NCI-H446 treated with DMSO at 0.1 percent for 48 hours (cell line): Measurements from ENCODE around the gene ZDHHC1.
"Not testable (repeated sequence)": the region's sequence is repeated elsewhere in the genome, so short reads cannot be mapped to it uniquely, and the experiment has no call there.

Experiments used
- DNase-seq: peaks from one replicate; lab custom pipeline; 2025; lab: John Stamatoyannopoulos, UW

The ZDHHC1 gene

DNA sequence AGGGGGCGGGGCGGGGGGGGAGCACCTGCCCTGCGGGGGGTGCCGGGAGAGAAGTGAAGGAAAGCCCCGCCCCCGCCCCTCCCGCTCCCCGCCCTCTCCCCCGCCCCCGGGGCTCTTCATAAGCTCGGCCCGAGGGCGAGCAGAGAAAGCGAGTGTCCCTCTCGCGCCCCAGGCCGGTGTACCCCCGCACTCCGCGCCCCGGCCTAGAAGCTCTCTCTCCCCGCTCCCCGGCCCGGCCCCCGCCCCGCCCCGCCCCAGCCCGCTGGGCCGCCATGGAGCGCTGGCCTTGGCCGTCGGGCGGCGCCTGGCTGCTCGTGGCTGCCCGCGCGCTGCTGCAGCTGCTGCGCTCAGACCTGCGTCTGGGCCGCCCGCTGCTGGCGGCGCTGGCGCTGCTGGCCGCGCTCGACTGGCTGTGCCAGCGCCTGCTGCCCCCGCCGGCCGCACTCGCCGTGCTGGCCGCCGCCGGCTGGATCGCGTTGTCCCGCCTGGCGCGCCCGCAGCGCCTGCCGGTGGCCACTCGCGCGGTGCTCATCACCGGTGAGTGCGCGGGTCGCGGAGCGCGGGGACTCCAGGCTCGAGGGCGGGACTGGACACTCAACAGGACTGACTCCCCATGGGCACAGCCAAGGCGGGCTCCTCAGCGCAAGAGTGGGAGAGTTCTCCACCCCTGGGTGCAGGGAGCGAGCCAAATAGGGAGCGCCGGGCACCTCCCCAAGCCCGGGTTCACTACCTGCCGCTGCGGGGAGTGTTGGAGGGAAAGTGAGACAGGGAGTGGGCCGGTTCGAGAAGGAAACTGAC lies 14.9 kb upstream of the ZDHHC1 start, which contains the start of gene HSD11B2:
TSS of gene HSD11B2 (plus strand) at position 145 of the 798 bp plus-strand sequence. CDS start at position 273, 128 bp downstream.
- DNase-seq = no peak

- no peak for DNase-seq
Measured at GRCh38 chr16:67430504-67430976, 14.3 kb upstream of the ZDHHC1 start.

DNA sequence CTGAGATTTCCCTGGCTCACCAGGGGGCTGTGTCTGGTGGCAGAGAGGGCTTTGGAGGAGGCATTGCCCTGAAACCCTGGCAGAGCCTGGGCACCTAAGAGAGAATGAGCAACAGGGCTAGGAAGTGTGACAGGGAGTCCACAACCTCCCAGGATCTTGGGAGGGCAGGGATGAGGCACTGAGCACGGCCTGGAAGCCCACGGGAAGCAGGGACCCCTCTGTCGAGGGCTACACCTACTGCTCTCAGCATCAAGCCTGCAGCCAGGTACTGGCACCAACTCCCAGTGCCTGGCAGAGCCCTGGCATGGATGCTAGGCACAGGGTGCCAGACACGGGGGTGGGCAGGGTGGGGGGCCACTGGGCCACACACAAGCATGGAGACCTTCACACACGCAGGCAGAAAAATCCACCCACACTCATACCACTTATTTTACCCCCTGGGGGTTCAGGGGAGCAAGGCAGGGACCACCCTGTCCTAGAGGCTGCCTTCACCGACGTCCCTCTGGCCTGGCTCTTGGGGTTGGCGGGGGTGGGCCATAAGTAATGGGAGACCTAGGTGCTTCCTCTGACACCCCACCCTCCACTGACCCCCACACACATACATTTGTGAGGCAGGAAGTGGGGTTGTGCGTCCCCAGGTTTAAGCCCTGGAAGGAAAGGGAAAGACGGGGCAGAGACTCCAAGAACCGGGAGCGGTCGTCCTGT lies 13.7 kb upstream of the ZDHHC1 start:
- DNase-seq = no peak

GRCh38 chr16:67429053-67429798 lies 12.9 kb upstream of the ZDHHC1 start:
- DNase-seq = no peak

- no peak for DNase-seq
Measured at GRCh38 chr16:67428146-67428731, 12.0 kb upstream of the ZDHHC1 start.

GRCh38 chr16:67426950-67427349 lies 10.7 kb upstream of the ZDHHC1 start:
- no peak for DNase-seq

- DNase-seq = no peak
Measured at GRCh38 chr16:67426022-67426421, 9.7 kb upstream of the ZDHHC1 start.

DNA sequence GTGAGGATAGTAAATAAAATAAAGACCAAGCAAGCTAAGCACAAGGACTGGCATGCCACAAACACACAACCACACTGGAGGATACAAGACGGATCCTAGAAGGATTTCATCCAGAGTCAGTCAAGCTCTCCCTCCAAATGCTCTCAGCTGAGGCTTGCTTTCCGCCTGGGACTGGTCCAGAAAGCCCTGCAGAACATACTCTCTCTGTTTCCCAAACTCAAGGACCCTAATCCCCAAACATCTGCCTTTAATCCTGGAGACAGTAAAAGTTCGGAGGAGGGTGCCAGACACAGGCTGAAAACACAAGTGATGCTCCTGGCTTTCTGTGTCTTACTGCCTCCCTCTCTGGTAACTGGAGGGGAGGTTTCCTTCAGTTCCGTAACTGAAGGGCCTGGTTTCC lies 9.3 kb upstream of the ZDHHC1 start:
- no peak for DNase-seq

- no peak for DNase-seq
Measured at GRCh38 chr16:67425061-67425460, 8.8 kb upstream of the ZDHHC1 start.

DNA sequence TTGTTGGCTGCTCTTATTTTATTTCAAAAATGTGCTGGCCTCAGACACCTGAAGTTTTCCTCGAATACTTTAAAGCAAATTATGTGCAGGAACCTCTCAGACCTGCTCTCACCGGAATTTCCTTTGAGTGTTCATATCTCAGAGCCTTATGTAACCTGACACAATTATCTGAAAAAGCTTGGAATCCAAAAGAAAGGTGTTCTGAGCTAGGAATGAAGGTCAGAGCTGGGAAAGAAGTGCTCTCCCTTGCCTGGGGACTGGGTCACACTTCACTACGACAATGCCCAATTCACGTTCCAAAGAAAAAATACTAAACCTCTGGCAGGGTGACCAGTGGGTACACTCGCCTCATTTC lies 8.0 kb upstream of the ZDHHC1 start:
- DNase-seq = no peak

- no peak for DNase-seq
Measured at GRCh38 chr16:67423611-67424260, 7.5 kb upstream of the ZDHHC1 start.

DNA sequence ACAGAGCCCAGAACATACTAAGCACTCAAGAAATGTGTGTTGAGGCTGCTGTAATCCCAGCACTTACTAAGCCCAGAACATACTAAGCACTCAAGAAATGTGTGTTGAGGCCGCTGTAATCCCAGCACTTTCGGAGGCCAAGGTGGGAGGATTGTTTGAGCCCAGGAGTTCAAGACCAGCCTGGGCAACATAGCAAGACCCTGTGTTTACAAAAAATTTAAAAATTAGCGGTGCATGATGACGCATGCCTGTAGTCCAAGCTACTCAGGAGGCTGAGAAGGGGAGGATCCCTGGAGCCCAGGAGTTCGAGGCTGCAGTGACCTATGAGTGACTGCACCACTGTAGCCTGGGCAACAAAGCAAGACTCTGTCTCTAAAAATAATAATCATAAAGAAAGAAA lies 6.7 kb upstream of the ZDHHC1 start:
- no peak for DNase-seq

GRCh38 chr16:67421030-67421429 lies 4.8 kb upstream of the ZDHHC1 start:
- DNase-seq = no peak

DNA sequence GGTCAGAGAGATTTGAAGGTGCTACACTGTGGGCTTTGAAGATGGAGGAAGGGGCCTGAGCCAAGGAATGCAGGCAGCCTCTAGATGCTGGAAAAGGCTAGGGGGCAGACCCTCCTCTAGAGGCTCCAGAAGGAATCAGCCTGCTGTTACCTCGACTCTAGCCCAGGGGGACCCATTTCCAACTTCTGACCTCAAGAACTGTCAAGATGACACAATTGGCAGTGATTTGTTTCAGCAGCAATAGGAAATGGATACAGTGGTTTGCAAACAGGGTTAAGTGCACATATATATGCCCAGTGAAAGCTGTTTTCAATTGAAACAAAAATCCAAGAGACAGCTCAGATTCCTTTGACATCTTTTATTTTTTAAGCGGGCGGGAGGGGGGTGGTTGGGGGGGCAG lies 3.7 kb upstream of the ZDHHC1 start:
- DNase-seq = no peak

GRCh38 chr16:67419502-67419901 lies 3.2 kb upstream of the ZDHHC1 start:
- no peak for DNase-seq

DNA sequence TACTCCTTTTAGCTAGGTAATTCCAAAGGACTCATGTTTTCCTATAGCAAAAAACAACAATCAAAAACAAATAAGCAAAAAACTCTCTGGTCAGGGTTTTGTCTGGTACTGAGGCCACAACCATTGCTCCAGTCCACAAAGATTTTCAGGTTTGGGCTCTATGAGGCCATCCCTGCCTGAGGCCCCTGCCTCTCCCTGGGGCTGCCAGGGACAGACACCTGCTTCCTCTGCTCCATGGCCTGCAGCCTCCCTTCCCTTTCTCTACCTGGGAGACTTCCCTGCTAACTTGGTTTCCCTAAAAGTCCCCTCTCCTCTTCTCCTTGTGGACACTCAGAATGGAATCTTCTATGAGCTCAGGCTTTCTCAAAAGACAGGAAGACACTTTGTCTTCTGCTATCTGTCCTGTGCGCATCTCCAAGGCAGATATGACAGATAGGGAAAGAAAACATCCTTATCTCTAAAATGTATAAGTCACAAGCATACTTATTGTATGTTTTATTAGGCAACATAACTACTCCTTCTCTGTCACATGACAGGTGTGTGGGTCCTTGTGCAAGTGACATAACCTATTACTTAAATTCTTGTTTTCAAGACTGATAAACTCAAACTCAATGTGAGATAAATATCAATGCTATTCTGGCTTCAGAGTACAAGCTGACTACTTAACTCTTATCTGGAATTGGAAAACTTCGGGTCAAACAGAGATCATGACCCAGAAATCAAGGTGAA lies 1.2 kb upstream of the ZDHHC1 start:
- DNase-seq = no peak

DNA sequence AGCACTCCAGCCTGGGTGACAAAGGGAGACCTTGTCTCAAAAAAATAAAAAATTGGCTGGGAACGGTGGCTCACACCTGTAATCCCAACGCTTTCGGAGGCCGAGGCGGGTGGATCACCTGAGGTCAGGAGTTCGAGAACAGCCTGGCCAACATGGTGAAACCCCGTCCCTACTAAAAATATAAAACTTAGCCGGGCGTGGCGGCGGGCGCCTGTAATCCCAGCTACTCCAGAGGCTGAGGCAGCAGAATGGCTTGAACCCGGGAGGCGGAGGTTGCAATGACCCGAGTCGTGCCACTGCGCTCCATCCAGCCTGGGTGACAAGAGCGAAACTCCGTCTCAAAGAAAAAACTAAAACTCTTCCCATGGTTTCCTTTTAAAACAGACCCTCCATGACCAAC lies 856 bp downstream of the ZDHHC1 start:
- DNase-seq = not testable (repeated sequence)

- DNase-seq = no peak
Measured at GRCh38 chr16:67413978-67414911, 2.0 kb downstream of the ZDHHC1 start.

GRCh38 chr16:67412294-67412693 lies 4.0 kb downstream of the ZDHHC1 start:
- DNase-seq = no peak

GRCh38 chr16:67411339-67411738 lies 4.9 kb downstream of the ZDHHC1 start:
- DNase-seq = no peak
